T-helper 1 cell treated with Interleukin-12 subunit alpha and Interleukin-12 subunit beta and Interleukin-4 antibody, amounts not matched to agents 30 μg/mL and 1 μg/mL, for 36 hours (primary cell): ENCODE results near the gene TMEM50B.

Experiments
- H3K27ac Mint-ChIP-seq: one replicate; pipeline ENCODE4 v1.8.0; 2021; ENCODE audit warnings: mild to moderate bottlenecking, mixed read lengths
- H3K27me3 Mint-ChIP-seq: one replicate; pipeline ENCODE4 v1.8.0; 2021; ENCODE audit warnings: low read depth, mixed read lengths
- H3K36me3 Mint-ChIP-seq: one replicate; pipeline ENCODE4 v1.8.0; 2021; ENCODE audit warnings: low read depth, mixed read lengths
- H3K4me1 Mint-ChIP-seq: one replicate; pipeline ENCODE4 v1.8.0; 2021; ENCODE audit warnings: low read depth, mixed read lengths
- H3K4me3 Mint-ChIP-seq: one replicate; pipeline ENCODE4 v1.8.0; 2021; ENCODE audit warnings: mild to moderate bottlenecking, moderate library complexity, mixed read lengths
- H3K9me3 Mint-ChIP-seq: one replicate; pipeline ENCODE4 v1.8.0; 2021; ENCODE audit warnings: mixed read lengths

The TMEM50B gene

DNA sequence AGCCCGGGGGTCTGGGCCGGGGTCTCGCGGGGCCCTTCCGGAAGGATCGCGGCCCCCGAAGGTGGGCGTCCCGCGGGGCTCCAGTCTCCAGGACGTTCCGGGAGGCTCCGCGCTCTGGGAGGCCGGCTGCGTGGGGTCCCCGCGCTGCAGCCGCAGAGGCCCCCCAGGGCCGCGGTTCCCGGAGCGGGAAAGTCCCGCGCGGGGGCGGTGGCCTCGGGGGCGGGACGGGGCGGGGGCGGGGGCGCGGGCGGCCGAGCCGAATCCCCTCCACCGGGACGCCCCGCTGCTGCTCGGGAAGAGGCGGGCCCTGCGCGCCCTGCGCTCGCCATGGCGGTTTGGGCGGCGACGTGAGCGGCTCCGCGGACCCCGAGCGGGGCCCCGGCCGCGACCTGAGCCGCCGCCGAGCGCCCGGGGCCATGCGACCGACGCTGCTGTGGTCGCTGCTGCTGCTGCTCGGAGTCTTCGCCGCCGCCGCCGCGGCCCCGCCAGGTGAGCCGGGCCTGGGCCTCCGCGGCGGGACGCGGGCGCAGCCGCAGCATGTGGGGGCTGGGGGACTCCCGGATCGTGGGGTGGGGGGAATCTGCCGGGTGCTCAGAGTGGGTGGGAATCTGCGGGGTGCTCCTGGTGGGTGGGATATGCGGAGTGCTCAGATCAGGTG lies 76.5 kb downstream of the TMEM50B start, which contains the start of gene IFNGR2:
IFNGR2 (plus strand) TSS at position 286 of the 658 bp plus-strand sequence; CDS start at position 417, 131 bp downstream.
- peaks cover 7% of the 10 kb centered on the region for H3K4me1 Mint-ChIP-seq
- H3K9me3 Mint-ChIP-seq: no peaks in the 10 kb centered on the region
- peaks cover 75% of the 10 kb centered on the region for H3K27me3 Mint-ChIP-seq
- no peak within 1 kb of the TSS for H3K27ac Mint-ChIP-seq
- H3K36me3 Mint-ChIP-seq: no peaks in the 10 kb centered on the region
- H3K4me3 Mint-ChIP-seq: peak within 1 kb of the TSS; percentile 78

DNA sequence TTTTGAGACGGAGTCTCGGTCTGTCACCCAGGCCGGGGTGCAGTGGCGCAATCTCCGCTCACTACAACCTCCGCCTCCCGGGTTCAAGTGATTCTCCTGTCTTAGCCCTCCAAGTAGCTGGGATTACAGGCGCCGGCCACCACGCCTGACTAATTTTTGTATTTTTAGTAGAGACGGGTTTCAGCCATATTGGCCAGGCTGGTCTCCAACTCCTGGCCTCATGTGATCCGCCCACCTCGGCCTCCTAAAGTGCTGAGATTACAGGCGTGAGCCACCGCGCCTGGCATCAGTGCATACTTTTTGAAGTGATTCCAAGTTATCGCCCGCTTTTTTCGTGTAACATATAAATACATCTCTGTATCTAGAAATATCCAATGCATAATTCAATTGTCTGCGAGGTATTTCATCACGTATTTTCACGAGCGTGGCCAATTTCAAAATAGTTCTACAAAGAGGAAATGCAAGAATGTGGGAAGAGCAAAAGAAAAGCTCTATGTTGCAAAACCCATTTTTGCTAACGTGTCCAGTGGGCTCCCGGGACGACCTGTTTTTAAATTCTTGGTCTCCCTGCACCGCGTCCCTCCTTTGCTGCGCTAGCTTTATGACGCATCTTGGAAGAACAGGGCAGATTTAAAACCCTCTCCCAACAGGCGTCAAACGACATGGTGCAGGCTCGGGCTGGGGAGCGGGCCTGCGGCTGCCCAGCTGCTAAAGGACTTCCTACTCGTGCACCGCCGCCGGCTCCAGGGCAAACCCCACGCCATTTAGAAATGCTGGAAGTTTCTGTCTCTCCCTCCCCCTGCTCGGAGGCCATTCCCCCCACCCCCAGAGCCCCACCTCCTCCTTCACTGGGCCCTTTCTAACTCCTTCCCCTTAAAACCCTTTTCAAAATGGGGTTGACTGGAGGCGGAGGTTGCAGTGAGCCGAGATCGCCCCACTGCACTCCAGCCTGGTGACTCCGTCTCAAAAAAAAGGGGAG lies 77.5 kb downstream of the TMEM50B start:
- H3K9me3 Mint-ChIP-seq: no peaks in the 10 kb centered on the region
- peaks cover 79% of the 10 kb centered on the region for H3K27me3 Mint-ChIP-seq
- H3K4me1 Mint-ChIP-seq: peaks cover 7% of the 10 kb centered on the region
- H3K36me3 Mint-ChIP-seq: no peaks in the 10 kb centered on the region
- peak overlapping the region; percentile 52 for H3K4me3 Mint-ChIP-seq
- H3K27ac Mint-ChIP-seq: no peak overlapping the region

DNA sequence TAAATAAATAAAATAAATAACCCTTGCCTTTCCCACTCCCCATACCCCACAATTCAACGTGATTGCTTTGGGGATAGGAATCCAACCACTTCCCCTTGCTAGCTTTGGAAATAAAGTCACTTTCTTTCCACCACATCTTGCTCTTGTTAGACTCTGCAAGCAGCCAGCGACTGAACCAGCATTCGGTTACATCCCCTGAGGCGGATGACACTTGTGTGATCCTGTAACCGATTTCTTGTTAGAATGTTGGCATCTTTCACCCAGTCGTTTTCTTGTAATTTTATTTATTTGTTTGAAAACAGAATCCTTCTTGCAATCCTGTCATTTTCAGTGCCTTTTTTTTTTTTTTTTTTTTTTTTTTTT lies 78.2 kb downstream of the TMEM50B start:
- Mint-ChIP-seq H3K36me3 (no peaks in the 10 kb centered on the region), H3K9me3 (no peaks in the 10 kb centered on the region), H3K27ac (no peak overlapping the region), H3K4me3 (no peak overlapping the region), H3K4me1 (peaks cover 7% of the 10 kb centered on the region), H3K27me3 (peaks cover 79% of the 10 kb centered on the region)
